GM19397 (cell line): ENCODE measurements around the gene CXorf58.
"Not testable (repeated sequence)": the region's sequence is repeated elsewhere in the genome, so short reads cannot be mapped to it uniquely, and the experiment has no call there.

Experiments
- ATAC-seq: cut with Tn5 transposase; IDR thresholded peaks from one replicate; pipeline ENCODE4 v1.9.1; 2021; ENCODE audit warnings: mild to moderate bottlenecking, moderate library complexity; ENCODE audit not compliant: unreplicated experiment

The CXorf58 gene

GRCh38 chrX:23907498-23908218 lies at the start of gene CXorf58, which contains the start of gene APOO:
TSS of gene CXorf58 (plus strand) at chrX:23908006. CDS start at chrX:23910303, 2,297 bp downstream.
TSS of gene APOO (minus strand) at chrX:23907938. CDS start at chrX:23907702, 236 bp downstream.
- ATAC-seq: peak; percentile 94

GRCh38 chrX:23859238-23859637 lies 48.6 kb upstream of the CXorf58 start:
- not testable (repeated sequence) for ATAC-seq

- ATAC-seq: no peak
These were observed 46.5 kb upstream of the CXorf58 start for GRCh38 chrX:23861215-23861896.

GRCh38 chrX:23861952-23862351 lies 45.9 kb upstream of the CXorf58 start:
- not testable (repeated sequence) for ATAC-seq

GRCh38 chrX:23864742-23865326 lies 43.0 kb upstream of the CXorf58 start:
- ATAC-seq: no peak

- no peak for ATAC-seq
These were observed 37.8 kb upstream of the CXorf58 start for GRCh38 chrX:23870041-23870440.

- ATAC-seq: no peak
These were observed 35.8 kb upstream of the CXorf58 start for GRCh38 chrX:23871905-23872546.

- no peak for ATAC-seq
These were observed 28.3 kb upstream of the CXorf58 start for GRCh38 chrX:23879380-23880090.

- no peak for ATAC-seq
These were observed 24.0 kb upstream of the CXorf58 start for GRCh38 chrX:23883737-23884354.

- no peak for ATAC-seq
These were observed 23.3 kb upstream of the CXorf58 start for GRCh38 chrX:23884427-23885024.

GRCh38 chrX:23885803-23886202 lies 22.0 kb upstream of the CXorf58 start:
- no peak for ATAC-seq

GRCh38 chrX:23887451-23887850 lies 20.4 kb upstream of the CXorf58 start:
- ATAC-seq: no peak

GRCh38 chrX:23887918-23888317 lies 19.9 kb upstream of the CXorf58 start:
- ATAC-seq: no peak

- ATAC-seq: no peak
These were observed 18.8 kb upstream of the CXorf58 start for GRCh38 chrX:23888887-23889501.

GRCh38 chrX:23890933-23891332 lies 16.9 kb upstream of the CXorf58 start:
- ATAC-seq: no peak

GRCh38 chrX:23894993-23895392 lies 12.8 kb upstream of the CXorf58 start:
- not testable (repeated sequence) for ATAC-seq

GRCh38 chrX:23896539-23896938 lies 11.3 kb upstream of the CXorf58 start:
- not testable (repeated sequence) for ATAC-seq

- ATAC-seq: no peak
These were observed 10.8 kb upstream of the CXorf58 start for GRCh38 chrX:23896981-23897380.

GRCh38 chrX:23898412-23898959 lies 9.3 kb upstream of the CXorf58 start:
- ATAC-seq: no peak
